Measurements from ENCODE around the gene HMG20A. TPM values are rescaled to one million over a fixed set of nuclear protein-coding genes. Genes with fewer than 3 reads are reported as not detected.

HMG20A gene
- polyA plus RNA-seq, 1 donor from 2014 or later = 52.2 TPM

DNA sequence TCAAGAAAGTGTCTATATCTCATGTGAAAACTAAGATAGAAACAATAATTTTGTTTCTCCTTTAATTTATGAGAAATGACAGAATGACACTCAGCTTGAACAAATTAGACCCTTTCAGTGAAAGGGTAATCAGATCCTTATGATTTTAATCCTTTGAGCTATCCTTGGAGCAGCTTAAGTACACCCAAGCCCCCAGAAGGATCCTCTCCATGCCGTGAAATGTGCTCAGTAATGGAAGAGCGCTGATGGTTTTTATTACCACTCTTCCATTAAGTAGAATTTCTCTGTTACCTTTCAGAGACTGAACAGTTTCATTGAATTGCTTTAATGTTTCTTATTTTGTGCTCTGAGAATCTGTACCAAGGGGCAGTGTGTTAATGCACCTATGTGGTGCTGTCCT, 54.3 kb downstream of the HMG20A start:
- H4K20me1 ChIP-seq (ENCODE audit: insufficient read depth) = no peaks in the 10 kb centered on the region

DNA sequence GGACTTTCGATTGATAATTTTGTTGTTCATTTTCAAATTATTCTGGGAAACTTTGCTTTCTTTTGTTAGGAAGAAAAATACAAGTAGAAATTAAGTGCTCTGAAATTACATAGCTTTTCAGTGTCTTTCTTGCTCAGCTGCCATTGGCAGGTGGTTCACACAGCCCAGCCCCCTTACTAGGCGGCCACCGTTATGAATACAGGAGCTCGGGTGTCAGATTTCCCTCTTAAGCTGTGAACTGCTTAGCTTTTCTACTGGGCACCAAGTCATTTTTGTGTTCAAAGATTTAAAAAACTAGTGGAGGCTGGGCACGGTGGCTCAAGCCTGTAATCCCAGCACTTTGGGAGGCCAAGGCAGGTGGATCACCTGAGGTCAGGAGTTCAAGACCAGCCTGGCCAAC, 55.2 kb downstream of the HMG20A start:
- no peaks in the 10 kb centered on the region for H3F3A ChIP-seq (ENCODE audit: insufficient read depth, low read length, poor library complexity, severe bottlenecking)
- no peaks in the 10 kb centered on the region for H3K79me2 ChIP-seq (replicated peaks; ENCODE audit: insufficient read depth, low read length)
- peak overlapping the region; percentile 61 for H3K27ac ChIP-seq (ENCODE audit: low read length)
- no peaks in the 10 kb centered on the region for H4K20me1 ChIP-seq (ENCODE audit: insufficient read depth)
- H2AFZ ChIP-seq (ENCODE audit: low read depth, low read length) = no peak overlapping the region
- no peak for TF ChIP-seq MXI1 (conservative IDR thresholded peaks at IDR 0.05; ENCODE audit: poor library complexity, severe bottlenecking)
- TF ChIP-seq SMC3 (conservative IDR thresholded peaks at IDR 0.05; ENCODE audit: poor library complexity) = no peak
- TF ChIP-seq TAF1 (IDR thresholded peaks at IDR 0.05; ENCODE audit: low read depth) = no peak
- peak overlapping the region; percentile 19 for H3K4me3 ChIP-seq (ENCODE audit: low read length)
- H3K36me3 ChIP-seq (ENCODE audit: insufficient read depth, low read length) = peaks cover 20% of the 10 kb centered on the region
- H3K9me2 ChIP-seq (ENCODE audit: insufficient read depth, low read length) = no peaks in the 10 kb centered on the region
- no peaks in the 10 kb centered on the region for H3K9me3 ChIP-seq (ENCODE audit: low read length)
- H3K9ac ChIP-seq (ENCODE audit: low read length) = no peak overlapping the region
- H3K27me3 ChIP-seq (ENCODE audit: insufficient read depth, low read depth, low read length) = no peaks in the 10 kb centered on the region
- H3K4me2 ChIP-seq (ENCODE audit: low read length) = no peak overlapping the region

More for the DNA sequence above, 54.3 kb downstream of the HMG20A start:
- Histone ChIP-seq H3K27me3 (ENCODE audit: insufficient read depth, low read depth, low read length) (no peaks in the 10 kb centered on the region), H3K4me3 (ENCODE audit: low read length) (peak overlapping the region; percentile 19), H3K9me3 (ENCODE audit: low read length) (no peaks in the 10 kb centered on the region), H3K9me2 (ENCODE audit: insufficient read depth, low read length) (no peaks in the 10 kb centered on the region), H3K27ac (ENCODE audit: low read length) (peak overlapping the region; percentile 61), H3K4me2 (ENCODE audit: low read length) (no peak overlapping the region), H2AFZ (ENCODE audit: low read depth, low read length) (no peak overlapping the region), H3F3A (ENCODE audit: insufficient read depth, low read length, poor library complexity, severe bottlenecking) (no peaks in the 10 kb centered on the region), H3K36me3 (ENCODE audit: insufficient read depth, low read length) (peaks cover 20% of the 10 kb centered on the region), H3K79me2 (replicated peaks; ENCODE audit: insufficient read depth, low read length) (no peaks in the 10 kb centered on the region), H3K9ac (ENCODE audit: low read length) (peak overlapping the region; percentile 6)
- TF ChIP-seq, protein P1, sequence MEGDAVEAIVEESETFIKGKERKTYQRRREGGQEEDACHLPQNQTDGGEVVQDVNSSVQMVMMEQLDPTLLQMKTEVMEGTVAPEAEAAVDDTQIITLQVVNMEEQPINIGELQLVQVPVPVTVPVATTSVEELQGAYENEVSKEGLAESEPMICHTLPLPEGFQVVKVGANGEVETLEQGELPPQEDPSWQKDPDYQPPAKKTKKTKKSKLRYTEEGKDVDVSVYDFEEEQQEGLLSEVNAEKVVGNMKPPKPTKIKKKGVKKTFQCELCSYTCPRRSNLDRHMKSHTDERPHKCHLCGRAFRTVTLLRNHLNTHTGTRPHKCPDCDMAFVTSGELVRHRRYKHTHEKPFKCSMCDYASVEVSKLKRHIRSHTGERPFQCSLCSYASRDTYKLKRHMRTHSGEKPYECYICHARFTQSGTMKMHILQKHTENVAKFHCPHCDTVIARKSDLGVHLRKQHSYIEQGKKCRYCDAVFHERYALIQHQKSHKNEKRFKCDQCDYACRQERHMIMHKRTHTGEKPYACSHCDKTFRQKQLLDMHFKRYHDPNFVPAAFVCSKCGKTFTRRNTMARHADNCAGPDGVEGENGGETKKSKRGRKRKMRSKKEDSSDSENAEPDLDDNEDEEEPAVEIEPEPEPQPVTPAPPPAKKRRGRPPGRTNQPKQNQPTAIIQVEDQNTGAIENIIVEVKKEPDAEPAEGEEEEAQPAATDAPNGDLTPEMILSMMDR (IDR thresholded peaks at IDR 0.05; ENCODE audit: poor library complexity, severe bottlenecking) = no peak
- TF ChIP-seq EP300 (conservative IDR thresholded peaks at IDR 0.05; ENCODE audit: poor library complexity, severe bottlenecking) = peak; percentile 8

DNA sequence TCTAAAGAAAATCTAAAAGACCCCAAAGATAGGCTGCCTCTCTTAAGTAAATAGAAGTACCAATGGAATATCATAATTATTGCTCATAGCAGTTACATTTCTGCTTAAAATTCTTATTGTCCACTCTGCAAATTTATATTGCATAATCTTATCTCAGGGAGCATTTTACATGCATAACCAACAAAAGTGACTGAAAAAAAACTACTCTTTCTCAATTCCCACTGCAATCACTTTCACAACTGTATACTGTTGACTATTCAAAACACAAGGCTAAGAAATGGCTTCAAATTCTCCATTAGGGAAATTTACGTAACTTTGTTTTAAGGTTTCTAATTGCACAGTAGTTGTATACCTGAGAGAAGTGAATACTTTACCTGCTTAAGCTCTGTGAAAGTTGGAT, 56.3 kb downstream of the HMG20A start:
- H3K27ac ChIP-seq (ENCODE audit: low read length) = no peak overlapping the region
- peaks cover 13% of the 10 kb centered on the region for H3K36me3 ChIP-seq (ENCODE audit: insufficient read depth, low read length)
- no peak overlapping the region for H3K4me3 ChIP-seq (ENCODE audit: low read length)
- H3K9ac ChIP-seq (ENCODE audit: low read length) = no peak overlapping the region
- no peaks in the 10 kb centered on the region for H3K79me2 ChIP-seq (replicated peaks; ENCODE audit: insufficient read depth, low read length)
- H3K9me2 ChIP-seq (ENCODE audit: insufficient read depth, low read length) = no peaks in the 10 kb centered on the region
- no peaks in the 10 kb centered on the region for H4K20me1 ChIP-seq (ENCODE audit: insufficient read depth)
- H3K4me2 ChIP-seq (ENCODE audit: low read length) = no peak overlapping the region
- no peaks in the 10 kb centered on the region for H3K27me3 ChIP-seq (ENCODE audit: insufficient read depth, low read depth, low read length)
- H3F3A ChIP-seq (ENCODE audit: insufficient read depth, low read length, poor library complexity, severe bottlenecking) = no peaks in the 10 kb centered on the region
- H2AFZ ChIP-seq (ENCODE audit: low read depth, low read length) = no peak overlapping the region
- TF ChIP-seq, protein P1 (IDR thresholded peaks at IDR 0.05; ENCODE audit: poor library complexity, severe bottlenecking) = no peak
- no peak for TF ChIP-seq RAD21 (conservative IDR thresholded peaks at IDR 0.05)
- TF ChIP-seq, protein P2, sequence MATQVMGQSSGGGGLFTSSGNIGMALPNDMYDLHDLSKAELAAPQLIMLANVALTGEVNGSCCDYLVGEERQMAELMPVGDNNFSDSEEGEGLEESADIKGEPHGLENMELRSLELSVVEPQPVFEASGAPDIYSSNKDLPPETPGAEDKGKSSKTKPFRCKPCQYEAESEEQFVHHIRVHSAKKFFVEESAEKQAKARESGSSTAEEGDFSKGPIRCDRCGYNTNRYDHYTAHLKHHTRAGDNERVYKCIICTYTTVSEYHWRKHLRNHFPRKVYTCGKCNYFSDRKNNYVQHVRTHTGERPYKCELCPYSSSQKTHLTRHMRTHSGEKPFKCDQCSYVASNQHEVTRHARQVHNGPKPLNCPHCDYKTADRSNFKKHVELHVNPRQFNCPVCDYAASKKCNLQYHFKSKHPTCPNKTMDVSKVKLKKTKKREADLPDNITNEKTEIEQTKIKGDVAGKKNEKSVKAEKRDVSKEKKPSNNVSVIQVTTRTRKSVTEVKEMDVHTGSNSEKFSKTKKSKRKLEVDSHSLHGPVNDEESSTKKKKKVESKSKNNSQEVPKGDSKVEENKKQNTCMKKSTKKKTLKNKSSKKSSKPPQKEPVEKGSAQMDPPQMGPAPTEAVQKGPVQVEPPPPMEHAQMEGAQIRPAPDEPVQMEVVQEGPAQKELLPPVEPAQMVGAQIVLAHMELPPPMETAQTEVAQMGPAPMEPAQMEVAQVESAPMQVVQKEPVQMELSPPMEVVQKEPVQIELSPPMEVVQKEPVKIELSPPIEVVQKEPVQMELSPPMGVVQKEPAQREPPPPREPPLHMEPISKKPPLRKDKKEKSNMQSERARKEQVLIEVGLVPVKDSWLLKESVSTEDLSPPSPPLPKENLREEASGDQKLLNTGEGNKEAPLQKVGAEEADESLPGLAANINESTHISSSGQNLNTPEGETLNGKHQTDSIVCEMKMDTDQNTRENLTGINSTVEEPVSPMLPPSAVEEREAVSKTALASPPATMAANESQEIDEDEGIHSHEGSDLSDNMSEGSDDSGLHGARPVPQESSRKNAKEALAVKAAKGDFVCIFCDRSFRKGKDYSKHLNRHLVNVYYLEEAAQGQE (IDR thresholded peaks at IDR 0.05; ENCODE audit: borderline replicate concordance) = no peak
- TF ChIP-seq EP300 (conservative IDR thresholded peaks at IDR 0.05; ENCODE audit: poor library complexity, severe bottlenecking) = no peak
- TF ChIP-seq EZH2 (IDR thresholded peaks at IDR 0.05; ENCODE audit: borderline replicate concordance, insufficient read depth, low read length, poor library complexity, severe bottlenecking) = no peak
- no peak for TF ChIP-seq POLR2AphosphoS5 (IDR thresholded peaks at IDR 0.05)
- TF ChIP-seq SMC3 (conservative IDR thresholded peaks at IDR 0.05; ENCODE audit: poor library complexity) = no peak
- TF ChIP-seq MXI1 (conservative IDR thresholded peaks at IDR 0.05; ENCODE audit: poor library complexity, severe bottlenecking) = no peak
- no peak for TF ChIP-seq TAF1 (IDR thresholded peaks at IDR 0.05; ENCODE audit: low read depth)
- no peaks in the 10 kb centered on the region for H3K9me3 ChIP-seq (ENCODE audit: low read length)
